Measurements from ENCODE around the gene PTPN13. TPM values are rescaled to one million over a fixed set of nuclear protein-coding genes. Genes with fewer than 3 reads are reported as not detected.
A peak's percentile ranks its signal among the peaks of the same experiment; 100 is the strongest.
"Not testable (repeated sequence)": the region's sequence is repeated elsewhere in the genome, so short reads cannot be mapped to it uniquely, and the experiment has no call there.

PTPN13 gene
- total RNA-seq, 1 experiment from 2014 or later, result 12.5 TPM

- peaks cover 4% of the 10 kb centered on the region; the same call in 1 of the 2 replicates for H3K9me3 ChIP-seq (ENCODE audit: control insufficient read depth, insufficient read depth, low read depth, low read length)
- no peaks in the 10 kb centered on the region for H3K4me1 ChIP-seq (ENCODE audit: control insufficient read depth, insufficient read depth, low read length)
- no peaks in the 10 kb centered on the region for H3K27me3 ChIP-seq (ENCODE audit: control insufficient read depth, insufficient read depth, low read length)
- intact Hi-C loops (cut with micrococcal nuclease; ENCODE audit: unreplicated experiment) (no loop called here), in situ Hi-C loops (cut with HindIII; ENCODE audit: low pct_unique_long_range_greater_than_20kb, low sequenced_read_pairs) (no loop called here)
- CTCF ChIA-PET, result no interaction called here
- DNase-seq (ENCODE audit: low read depth, low spot score) (no peak), ATAC-seq (no peak)
- H3K36me3 ChIP-seq (ENCODE audit: control insufficient read depth, insufficient read depth, low read length), result no peaks in the 10 kb centered on the region
- H3K27ac ChIP-seq (ENCODE audit: low read length), result no peak overlapping the region
- BruUV-seq (replicated peaks), result no TSS peak
- POLR2A ChIA-PET, result no interaction called here
- peak; percentile 34 for TF ChIP-seq CTCF (IDR thresholded peaks at IDR 0.05)
- no peak for TF ChIP-seq TCF7L2 (IDR thresholded peaks at IDR 0.05; ENCODE audit: low read depth, low read length)
- H3K4me3 ChIP-seq (ENCODE audit: low read depth in 2 of 2, low read length in 2 of 2), result no peak overlapping the region
These were observed 59.2 kb downstream of the PTPN13 start for GRCh38 chr4:86653237-86653865.

- in situ Hi-C loops (cut with HindIII; ENCODE audit: low pct_unique_long_range_greater_than_20kb, low sequenced_read_pairs); H3K27ac ChIP-seq (ENCODE audit: low read length); ATAC-seq; DNase-seq (ENCODE audit: low read depth, low spot score); H3K4me1 ChIP-seq (ENCODE audit: control insufficient read depth, insufficient read depth, low read length); POLR2A ChIA-PET; H3K36me3 ChIP-seq (ENCODE audit: control insufficient read depth, insufficient read depth, low read length); H3K9me3 ChIP-seq (ENCODE audit: control insufficient read depth, insufficient read depth, low read depth, low read length); H3K4me3 ChIP-seq (ENCODE audit: low read depth in 2 of 2, low read length in 2 of 2); intact Hi-C loops (cut with micrococcal nuclease; ENCODE audit: unreplicated experiment); CTCF ChIA-PET; BruUV-seq (replicated peaks); H3K27me3 ChIP-seq (ENCODE audit: control insufficient read depth, insufficient read depth, low read length): not testable (repeated sequence)
These were observed 62.7 kb downstream of the PTPN13 start for GRCh38 chr4:86656781-86657180.

- H3K36me3 ChIP-seq (ENCODE audit: control insufficient read depth, insufficient read depth, low read length), result no peaks in the 10 kb centered on the region
- no peaks in the 10 kb centered on the region for H3K27me3 ChIP-seq (ENCODE audit: control insufficient read depth, insufficient read depth, low read length)
- H3K27ac ChIP-seq (ENCODE audit: low read length), result no peak overlapping the region
- BruUV-seq (replicated peaks), result no TSS peak
- ChIA-PET CTCF (no interaction called here), POLR2A (no interaction called here)
- TF ChIP-seq REST (IDR thresholded peaks at IDR 0.05; ENCODE audit: insufficient read depth in 1 of 2, low read depth in 2 of 2, low read length in 1 of 2) (no peak), SIN3A (IDR thresholded peaks at IDR 0.05; ENCODE audit: borderline replicate concordance, insufficient read depth, low read depth, low read length) (no peak), TCF7L2 (IDR thresholded peaks at IDR 0.05; ENCODE audit: low read depth, low read length) (no peak)
- no peaks in the 10 kb centered on the region for H3K4me1 ChIP-seq (ENCODE audit: control insufficient read depth, insufficient read depth, low read length)
- H3K4me3 ChIP-seq (ENCODE audit: low read depth in 2 of 2, low read length in 2 of 2), result no peak overlapping the region
- ATAC-seq, result no peak
- DNase-seq (ENCODE audit: low read depth, low spot score), result no peak
- intact Hi-C loops (cut with micrococcal nuclease; ENCODE audit: unreplicated experiment), result no loop called here
- no peaks in the 10 kb centered on the region for H3K9me3 ChIP-seq (ENCODE audit: control insufficient read depth, insufficient read depth, low read depth, low read length)
- in situ Hi-C loops (cut with HindIII; ENCODE audit: low pct_unique_long_range_greater_than_20kb, low sequenced_read_pairs), result no loop called here
These were observed 63.3 kb downstream of the PTPN13 start for GRCh38 chr4:86657382-86657781.

Data from Panc1 (cell line).